GM21528 (cell line): Measurements from ENCODE around the gene RND3.

ENCODE experiments used
- ATAC-seq: cut with Tn5 transposase; IDR thresholded peaks from one replicate; pipeline ENCODE4 v1.9.1; 2021; ENCODE audit warnings: mild to moderate bottlenecking, moderate library complexity; ENCODE audit not compliant: unreplicated experiment, low FRiP score

Gene RND3, protein sequence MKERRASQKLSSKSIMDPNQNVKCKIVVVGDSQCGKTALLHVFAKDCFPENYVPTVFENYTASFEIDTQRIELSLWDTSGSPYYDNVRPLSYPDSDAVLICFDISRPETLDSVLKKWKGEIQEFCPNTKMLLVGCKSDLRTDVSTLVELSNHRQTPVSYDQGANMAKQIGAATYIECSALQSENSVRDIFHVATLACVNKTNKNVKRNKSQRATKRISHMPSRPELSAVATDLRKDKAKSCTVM

GRCh38 chr2:150487537-150488429 is at the start of gene RND3:
Gene RND3 (minus strand): TSS chr2:150487667. CDS start chr2:150487417, 250 bp downstream.
- peak; percentile 79 for ATAC-seq

DNA sequence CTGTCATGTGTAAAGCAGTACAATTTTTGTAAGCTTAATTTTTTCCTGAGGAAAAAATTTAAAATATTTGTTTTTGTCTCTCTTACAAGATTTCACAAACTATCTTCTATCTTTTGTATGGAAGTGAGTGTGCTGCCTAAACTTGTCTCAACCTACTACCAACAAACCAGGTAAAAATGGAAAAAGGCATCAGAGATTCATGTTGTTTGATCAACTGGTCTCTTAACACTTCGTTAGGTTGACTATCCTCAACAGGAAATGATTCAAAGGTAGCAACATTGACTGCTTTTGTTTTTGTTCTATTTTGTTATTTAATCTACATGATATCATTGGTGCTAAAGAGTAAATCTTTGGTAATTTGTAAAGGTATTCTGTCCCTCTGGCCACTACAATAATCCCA is 47.7 kb upstream of the RND3 start:
- no peak for ATAC-seq

- ATAC-seq = no peak
Observed at GRCh38 chr2:150532879-150533278, 45.4 kb upstream of the RND3 start.

- ATAC-seq = no peak
Observed at GRCh38 chr2:150532020-150532419, 44.6 kb upstream of the RND3 start.

DNA sequence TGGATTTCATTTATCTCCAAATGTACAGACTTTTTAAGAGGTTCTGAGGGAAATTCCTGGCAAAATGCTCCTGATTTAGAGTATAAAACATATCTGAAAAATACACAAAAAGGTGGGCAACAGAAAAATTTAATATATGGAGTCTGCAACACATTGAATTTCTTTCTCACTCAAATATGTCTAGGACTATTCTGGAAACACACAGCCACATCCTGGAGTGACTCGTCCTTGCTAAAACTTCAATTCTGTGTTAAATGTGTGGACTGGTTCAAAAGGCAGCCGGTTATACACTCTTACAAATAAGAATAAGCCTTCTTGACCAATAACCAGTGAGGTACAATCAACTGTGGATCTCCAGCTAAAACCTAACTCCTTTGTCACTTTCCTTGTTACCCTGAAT is 44.1 kb upstream of the RND3 start:
- ATAC-seq = no peak

GRCh38 chr2:150530168-150530567 is 42.7 kb upstream of the RND3 start:
- no peak for ATAC-seq

DNA sequence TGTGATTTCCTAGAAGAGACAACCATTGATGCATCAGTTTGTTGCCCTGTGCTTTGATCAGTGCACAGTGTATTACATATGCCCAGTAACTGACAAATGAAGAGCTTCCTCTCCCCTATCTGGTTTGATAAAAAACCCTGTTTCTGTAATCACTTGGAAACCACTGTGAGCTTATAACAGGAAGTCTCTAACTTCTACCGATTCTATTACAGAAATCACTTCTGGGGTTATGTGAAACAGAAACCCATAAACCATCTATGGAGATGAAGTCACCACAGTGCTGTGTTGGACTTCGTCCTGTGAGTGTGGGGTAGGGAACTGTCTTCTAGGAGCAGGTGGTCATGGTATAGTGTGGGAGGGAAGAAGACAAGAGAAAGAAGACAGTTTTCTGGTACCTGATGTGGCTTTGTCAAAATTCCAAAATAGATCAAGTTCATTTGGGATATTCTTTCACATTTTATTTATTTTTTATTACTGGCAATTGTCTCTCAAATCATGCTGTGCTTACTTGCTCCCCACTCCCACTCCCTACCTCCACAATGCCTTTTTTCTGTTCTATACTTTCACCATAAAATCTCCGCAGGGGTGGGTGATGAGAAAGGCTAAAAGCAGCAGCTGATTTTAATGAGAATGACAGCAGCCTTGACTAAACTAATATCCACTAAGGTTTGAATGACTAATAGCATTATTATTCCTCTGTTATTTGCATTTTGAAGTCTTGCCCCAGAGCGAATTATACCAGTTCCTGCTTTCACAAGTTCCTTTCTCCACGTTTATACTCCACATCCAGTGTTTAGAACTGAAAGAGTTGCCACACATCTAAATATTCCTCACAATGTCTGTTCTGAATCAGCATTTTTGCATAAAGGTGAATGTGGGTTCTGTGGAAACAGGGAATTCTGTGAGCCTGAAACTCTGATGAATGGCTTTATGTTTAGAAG is 41.7 kb upstream of the RND3 start:
- ATAC-seq = peak; percentile 86

GRCh38 chr2:150526827-150527226 is 39.4 kb upstream of the RND3 start:
- ATAC-seq = no peak

GRCh38 chr2:150526006-150526405 is 38.5 kb upstream of the RND3 start:
- no peak for ATAC-seq

- no peak for ATAC-seq
Observed at GRCh38 chr2:150522269-150522668, 34.8 kb upstream of the RND3 start.

- no peak for ATAC-seq
Observed at GRCh38 chr2:150520887-150521664, 33.6 kb upstream of the RND3 start.

- ATAC-seq = no peak
Observed at GRCh38 chr2:150520033-150520432, 32.6 kb upstream of the RND3 start.

DNA sequence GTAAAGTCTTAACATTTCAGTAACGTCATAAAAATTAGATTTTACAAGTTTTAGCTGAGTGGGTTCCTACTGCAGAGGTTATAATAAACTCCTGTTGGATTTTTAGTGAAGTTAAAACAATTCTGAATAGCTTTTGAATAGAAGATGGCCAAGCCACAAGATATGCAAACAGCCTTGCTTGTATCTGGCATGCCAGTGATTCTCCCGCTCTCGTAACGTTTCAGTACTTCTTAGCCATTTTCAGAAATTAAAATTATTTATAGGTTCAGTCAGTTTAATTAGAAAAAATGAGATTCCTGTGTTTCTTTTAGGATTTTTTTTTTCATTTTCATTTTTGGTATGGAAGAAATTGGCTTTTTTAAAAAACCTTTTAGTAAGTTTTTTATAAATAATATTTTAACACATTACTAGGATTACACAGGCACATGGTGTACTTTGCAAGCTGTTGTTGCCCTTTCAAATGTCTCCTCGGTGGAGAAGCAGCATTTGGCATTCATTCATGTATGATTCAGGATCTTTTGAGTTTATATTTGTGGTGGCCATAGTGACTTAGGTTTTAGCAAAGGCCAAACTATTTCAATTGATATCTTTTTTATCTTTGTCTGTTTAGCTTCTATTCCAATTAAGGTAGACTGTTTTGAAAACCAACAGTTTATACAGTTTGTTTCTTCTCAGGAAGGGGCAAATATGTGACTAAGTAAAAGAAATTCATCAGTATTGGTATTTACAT is 30.6 kb upstream of the RND3 start:
- no peak for ATAC-seq

GRCh38 chr2:150513647-150514046 is 26.2 kb upstream of the RND3 start:
- no peak for ATAC-seq

DNA sequence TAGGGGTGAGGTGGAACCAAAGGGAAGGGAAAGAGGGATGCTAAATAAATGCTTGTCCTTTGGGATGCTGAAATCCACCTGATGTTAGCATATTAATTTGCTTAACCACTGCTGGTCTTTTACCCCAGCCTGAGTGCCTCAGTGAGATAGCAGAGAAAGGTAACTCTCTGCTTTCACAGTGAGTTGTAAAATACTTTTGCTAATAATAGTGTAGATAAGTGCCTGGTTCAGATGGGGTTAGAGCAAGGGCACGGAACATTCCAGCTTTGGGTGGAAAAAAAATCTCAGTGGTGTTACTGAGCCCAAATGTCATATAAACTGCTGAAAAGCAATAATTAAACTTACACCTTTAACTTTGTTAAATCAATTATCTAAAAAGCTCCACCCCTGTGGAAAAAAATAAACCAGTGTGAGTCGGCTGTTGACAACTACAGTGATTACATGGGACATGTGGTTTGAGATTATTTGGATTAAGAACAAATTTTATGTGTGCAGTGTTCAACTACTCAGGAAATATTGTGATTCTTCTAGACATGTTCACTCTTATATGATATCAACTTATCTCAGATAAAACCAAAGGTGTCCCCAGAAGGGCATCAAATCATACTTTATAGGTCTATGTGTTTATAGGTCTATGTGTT is 21.1 kb upstream of the RND3 start:
- ATAC-seq = no peak

DNA sequence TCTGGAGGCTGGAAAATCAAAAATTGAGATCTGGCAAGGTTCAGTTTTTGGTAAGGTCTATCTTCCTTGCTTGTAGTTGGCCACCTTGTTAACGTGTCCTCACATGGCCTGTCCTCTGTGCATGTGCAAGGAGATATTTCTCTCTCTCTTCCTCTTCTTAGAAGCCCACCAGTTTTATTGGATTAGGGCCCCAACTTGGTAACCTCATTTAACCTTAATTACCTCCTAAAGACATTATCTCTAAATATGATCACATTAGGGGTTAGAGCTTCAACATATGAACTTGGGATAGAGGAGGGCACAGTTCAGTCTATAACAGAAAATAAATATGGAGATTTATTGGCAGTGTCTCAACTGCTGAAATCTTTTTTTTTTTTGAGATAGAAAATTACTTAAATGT is 19.6 kb upstream of the RND3 start:
- no peak for ATAC-seq

DNA sequence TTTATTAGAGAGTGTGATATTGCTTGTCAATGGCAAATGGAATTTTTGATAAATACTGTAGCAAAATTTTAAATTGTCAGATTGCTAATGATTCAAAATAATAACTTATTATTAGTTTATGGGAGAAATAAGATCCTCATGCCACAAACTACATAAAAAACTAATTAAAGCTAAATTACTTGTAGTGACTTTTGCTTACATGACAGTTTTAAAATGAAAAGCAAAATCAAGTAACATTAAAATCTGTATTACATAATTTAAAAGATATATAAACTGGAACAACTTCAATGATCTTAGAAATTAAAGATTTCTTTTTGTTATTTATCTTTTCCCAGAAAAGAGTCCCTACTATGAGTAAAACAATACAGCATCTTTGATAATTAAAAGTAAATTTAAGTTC is 17.7 kb upstream of the RND3 start:
- ATAC-seq = no peak

DNA sequence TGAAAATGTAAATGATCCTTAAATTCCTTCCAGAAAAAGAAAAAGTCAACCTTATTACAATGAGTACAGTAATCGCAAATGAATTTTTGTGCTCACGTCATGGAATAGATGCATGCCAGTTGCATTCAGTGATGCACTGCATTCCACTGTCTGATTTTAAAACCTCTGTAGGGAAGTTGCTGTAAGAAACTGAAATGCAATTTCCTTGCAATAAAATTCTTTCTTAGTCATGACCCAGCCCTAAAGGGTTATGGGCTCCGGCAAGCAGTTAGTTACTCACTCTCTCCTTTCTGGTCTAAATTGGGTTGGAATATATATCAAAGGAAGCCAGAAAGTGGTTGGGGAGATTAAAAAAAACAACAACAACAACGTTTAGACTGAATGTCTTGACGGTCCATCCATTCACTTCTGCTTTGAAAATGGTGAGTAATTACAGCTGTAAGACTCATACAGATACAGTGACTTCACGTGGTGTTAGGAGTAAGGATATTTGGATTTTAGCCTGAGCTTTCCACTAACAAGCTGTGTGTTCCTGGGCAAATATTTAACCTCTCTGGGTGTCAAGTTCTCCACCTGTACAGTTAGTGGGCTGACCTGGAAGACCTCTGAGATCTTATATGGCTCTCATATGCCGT is 8.6 kb upstream of the RND3 start:
- ATAC-seq = no peak
